BLaER1 (cell line): ENCODE measurements around the gene E2F7.

ENCODE experiments used
- H3K27ac ChIP-seq: shearing (Covaris generic); formaldehyde crosslinking; 2 replicates; pipeline ENCODE4 v1.8.1; 2022
- H3K27me3 ChIP-seq: shearing (Covaris generic); formaldehyde crosslinking; 2 replicates; pipeline ENCODE4 v1.8.1; 2022
- H3K36me3 ChIP-seq: shearing (Covaris generic); formaldehyde crosslinking; 2 replicates; pipeline ENCODE4 v1.8.1; 2022
- H3K4me1 ChIP-seq: shearing (Covaris generic); formaldehyde crosslinking; 2 replicates; pipeline ENCODE4 v1.8.1; 2022
- H3K4me2 ChIP-seq: shearing (Covaris generic); formaldehyde crosslinking; 2 replicates; pipeline ENCODE4 v1.8.1; 2022
- H3K4me3 ChIP-seq: shearing (Covaris generic); formaldehyde crosslinking; 2 replicates; pipeline ENCODE4 v1.8.1; 2022
- H3K9ac ChIP-seq: shearing (Covaris generic); formaldehyde crosslinking; 2 replicates; pipeline ENCODE4 v1.8.1; 2022
- H3K9me3 ChIP-seq: shearing (Covaris generic); formaldehyde crosslinking; 2 replicates; pipeline ENCODE4 v1.8.1; 2022
- H4K20me1 ChIP-seq: shearing (Covaris generic); formaldehyde crosslinking; 2 replicates; pipeline ENCODE4 v1.8.1; 2022
- Cebpa-rat ChIP-seq: shearing (Covaris generic); IDR thresholded peaks from 2 replicates; pipeline ENCODE4 v1.8.1; 2022

E2F7 gene

GRCh38 chr12:77070800-77071449, 5.6 kb upstream of the E2F7 start:
- Histone ChIP-seq H4K20me1 (no peaks in the 10 kb centered on the region), H3K27me3 (no peaks in the 10 kb centered on the region), H3K36me3 (no peaks in the 10 kb centered on the region), H3K4me3 (no peak overlapping the region), H3K27ac (no peak overlapping the region), H3K4me1 (peaks cover 5% of the 10 kb centered on the region; the same call in 1 of the 2 replicates), H3K9ac (no peak overlapping the region), H3K9me3 (peaks cover 8% of the 10 kb centered on the region), H3K4me2 (no peak overlapping the region)
- no peak for TF ChIP-seq Cebpa-rat

- H3K4me3 ChIP-seq, result no peak overlapping the region
- no peaks in the 10 kb centered on the region for H4K20me1 ChIP-seq
- H3K9me3 ChIP-seq, result peaks cover 8% of the 10 kb centered on the region
- TF ChIP-seq Cebpa-rat, result no peak
- H3K27ac ChIP-seq, result no peak overlapping the region
- no peak overlapping the region for H3K9ac ChIP-seq
- H3K4me2 ChIP-seq, result no peak overlapping the region
- peaks cover 5% of the 10 kb centered on the region; the same call in 1 of the 2 replicates for H3K4me1 ChIP-seq
- H3K36me3 ChIP-seq, result no peaks in the 10 kb centered on the region
- H3K27me3 ChIP-seq, result no peaks in the 10 kb centered on the region
These were observed 5.0 kb upstream of the E2F7 start for GRCh38 chr12:77070382-77070781.

- Histone ChIP-seq H3K4me2 (peak overlapping the region; percentile 90), H3K9ac (peak overlapping the region; percentile 89), H3K27ac (peak overlapping the region; percentile 83), H3K4me3 (peak overlapping the region; percentile 83), H3K27me3 (no peaks in the 10 kb centered on the region), H3K9me3 (no peaks in the 10 kb centered on the region), H4K20me1 (no peaks in the 10 kb centered on the region), H3K36me3 (peaks cover 10% of the 10 kb centered on the region; the same call in 1 of the 2 replicates), H3K4me1 (peaks cover 56% of the 10 kb centered on the region)
- TF ChIP-seq Cebpa-rat, result no peak
These were observed 441 bp downstream of the E2F7 start for GRCh38 chr12:77064896-77065360.

DNA sequence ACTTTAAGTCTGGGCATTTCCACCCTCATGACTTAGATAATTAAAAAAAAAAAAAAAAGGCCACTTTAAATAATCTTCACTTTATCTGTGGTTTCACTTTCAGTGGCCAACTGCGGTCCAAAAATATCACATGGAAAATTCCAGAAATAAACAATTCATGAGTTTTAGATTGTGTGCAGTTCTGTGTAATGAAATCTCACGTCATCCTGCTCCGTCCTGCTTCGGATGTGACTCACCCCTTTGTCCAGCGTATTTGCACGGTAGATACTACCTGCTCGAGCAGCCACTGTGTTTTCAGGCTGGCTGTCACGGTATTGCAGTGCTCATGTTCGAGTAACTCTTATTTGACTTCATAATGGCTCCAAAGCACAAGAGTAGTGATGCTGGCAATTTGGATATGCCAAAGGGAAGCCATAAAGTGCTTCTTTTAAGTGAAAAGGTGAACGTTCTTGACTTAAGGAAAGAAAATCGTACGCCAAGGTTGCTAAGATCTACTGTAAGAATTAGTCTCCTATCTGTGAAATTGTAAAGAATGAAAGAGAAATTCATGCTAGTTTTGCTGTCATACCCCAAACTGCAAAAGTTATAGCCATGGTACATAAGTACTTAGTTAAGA, 2.4 kb downstream of the E2F7 start:
- peaks cover 30% of the 10 kb centered on the region for H3K36me3 ChIP-seq
- no peaks in the 10 kb centered on the region for H3K27me3 ChIP-seq
- peak overlapping the region; percentile 37; the same call in 1 of the 2 replicates for H3K27ac ChIP-seq
- peaks cover 62% of the 10 kb centered on the region for H3K4me1 ChIP-seq
- H3K9ac ChIP-seq, result peak overlapping the region; percentile 58; the same call in 1 of the 2 replicates
- H3K4me3 ChIP-seq, result peak overlapping the region; percentile 51
- no peaks in the 10 kb centered on the region for H3K9me3 ChIP-seq
- no peak for TF ChIP-seq Cebpa-rat
- H4K20me1 ChIP-seq, result no peaks in the 10 kb centered on the region
- H3K4me2 ChIP-seq, result peak overlapping the region; percentile 90

DNA sequence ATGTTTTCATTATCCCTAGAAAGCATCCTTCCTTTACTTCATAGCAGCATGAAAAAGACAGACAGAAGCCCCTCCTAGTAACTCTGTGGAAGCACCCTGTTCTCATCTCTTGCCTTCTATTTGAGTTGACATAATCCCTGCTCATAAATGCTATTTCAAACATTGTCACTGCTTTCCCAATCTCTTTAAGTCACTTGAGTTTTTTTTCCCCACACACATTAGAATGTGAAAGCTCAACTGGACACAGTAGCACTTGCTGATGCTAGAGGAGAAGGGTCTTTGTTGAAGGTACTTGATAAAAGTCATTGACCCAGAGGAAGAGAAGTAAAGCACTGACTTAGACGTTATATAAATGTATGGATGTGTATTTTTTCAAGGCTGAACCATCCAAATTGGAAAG, 3.0 kb downstream of the E2F7 start:
- H3K4me1 ChIP-seq, result peaks cover 62% of the 10 kb centered on the region
- TF ChIP-seq Cebpa-rat, result no peak

DNA sequence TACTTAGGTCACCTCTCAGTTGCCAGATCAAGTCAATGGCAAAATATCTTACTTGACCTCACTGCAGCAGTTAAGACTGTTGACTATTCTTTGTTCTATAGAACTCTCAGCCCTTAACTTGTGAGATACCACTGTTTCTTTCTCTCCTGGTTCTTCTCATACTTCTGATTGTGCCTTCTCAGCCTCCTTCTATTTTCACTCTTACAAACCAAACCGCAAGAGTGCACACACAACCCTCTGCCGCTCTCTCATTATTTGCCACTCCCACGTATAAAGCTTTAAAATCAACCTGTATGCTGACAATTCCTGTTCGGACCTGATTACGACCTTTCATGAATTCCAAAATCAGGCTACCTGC, 4.5 kb downstream of the E2F7 start:
- Histone ChIP-seq H3K27me3 (no peaks in the 10 kb centered on the region), H3K4me1 (peaks cover 57% of the 10 kb centered on the region), H3K9ac (no peak overlapping the region), H3K9me3 (no peaks in the 10 kb centered on the region), H3K4me3 (no peak overlapping the region), H3K36me3 (peaks cover 48% of the 10 kb centered on the region), H3K27ac (no peak overlapping the region), H3K4me2 (peak overlapping the region; percentile 90), H4K20me1 (no peaks in the 10 kb centered on the region)
- TF ChIP-seq Cebpa-rat, result no peak

More for the DNA sequence above, 3.0 kb downstream of the E2F7 start:
- H3K27me3 ChIP-seq, result no peaks in the 10 kb centered on the region
- no peak overlapping the region for H3K9ac ChIP-seq
- no peaks in the 10 kb centered on the region for H3K9me3 ChIP-seq
- H3K36me3 ChIP-seq, result peaks cover 33% of the 10 kb centered on the region
- H4K20me1 ChIP-seq, result no peaks in the 10 kb centered on the region
- peak overlapping the region; percentile 90 for H3K4me2 ChIP-seq
- peak overlapping the region; percentile 51 for H3K4me3 ChIP-seq
- H3K27ac ChIP-seq, result no peak overlapping the region

DNA sequence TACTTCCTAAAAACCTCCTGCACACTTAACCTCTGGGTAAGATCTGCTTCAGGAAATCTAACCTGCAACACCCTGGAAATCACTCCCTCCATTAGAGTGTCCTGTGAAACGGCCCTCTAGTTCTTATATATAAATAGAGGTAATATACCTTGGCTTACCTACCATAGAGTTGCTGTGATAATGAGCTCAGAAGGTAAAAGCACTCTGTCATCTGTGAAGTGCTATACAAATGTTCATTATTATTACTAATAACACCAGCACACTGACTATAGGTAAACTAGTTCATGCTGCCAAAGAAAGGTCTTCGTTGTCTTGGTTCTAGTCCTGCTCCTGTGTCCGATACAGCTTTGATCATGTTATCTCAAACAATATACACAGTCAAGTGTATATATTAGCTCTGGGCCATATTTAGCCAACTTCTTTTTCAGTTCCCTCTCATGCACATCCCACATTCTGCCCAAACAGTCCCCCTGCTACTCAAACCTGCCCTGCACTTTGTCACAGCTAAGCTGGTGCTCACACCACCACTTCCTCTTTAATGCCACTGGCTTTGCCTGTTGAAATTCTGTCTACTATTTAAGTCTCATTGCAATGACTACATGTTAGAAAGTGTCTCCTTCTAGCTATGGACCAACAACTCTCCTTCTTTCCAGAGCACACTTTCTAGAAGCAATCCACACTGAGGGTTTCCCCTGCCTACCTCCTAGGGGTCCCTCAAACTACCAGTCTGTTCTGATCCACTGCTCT, 5.1 kb downstream of the E2F7 start:
- Histone ChIP-seq H3K27me3 (no peaks in the 10 kb centered on the region), H3K9me3 (no peaks in the 10 kb centered on the region), H3K4me1 (peaks cover 57% of the 10 kb centered on the region), H3K27ac (no peak overlapping the region), H3K9ac (no peak overlapping the region), H3K4me3 (no peak overlapping the region), H4K20me1 (no peaks in the 10 kb centered on the region), H3K4me2 (peak overlapping the region; percentile 90), H3K36me3 (peaks cover 52% of the 10 kb centered on the region)
- TF ChIP-seq Cebpa-rat, result no peak

GRCh38 chr12:77058740-77059139, 6.6 kb downstream of the E2F7 start:
- H3K36me3 ChIP-seq, result peaks cover 60% of the 10 kb centered on the region
- H3K27ac ChIP-seq, result no peak overlapping the region
- no peak for TF ChIP-seq Cebpa-rat
- no peaks in the 10 kb centered on the region for H3K9me3 ChIP-seq
- no peak overlapping the region for H3K4me3 ChIP-seq
- no peak overlapping the region for H3K9ac ChIP-seq
- H3K4me1 ChIP-seq, result peaks cover 44% of the 10 kb centered on the region
- no peak overlapping the region for H3K4me2 ChIP-seq
- no peaks in the 10 kb centered on the region for H4K20me1 ChIP-seq
- H3K27me3 ChIP-seq, result no peaks in the 10 kb centered on the region

GRCh38 chr12:77054851-77055250, 10.5 kb downstream of the E2F7 start:
- H3K4me1 ChIP-seq, result peaks cover 5% of the 10 kb centered on the region
- H3K27ac ChIP-seq, result no peak overlapping the region
- no peak overlapping the region for H3K4me2 ChIP-seq
- H4K20me1 ChIP-seq, result no peaks in the 10 kb centered on the region
- no peak overlapping the region for H3K4me3 ChIP-seq
- no peak overlapping the region for H3K9ac ChIP-seq
- no peaks in the 10 kb centered on the region for H3K27me3 ChIP-seq
- TF ChIP-seq Cebpa-rat, result no peak
- H3K36me3 ChIP-seq, result peaks cover 69% of the 10 kb centered on the region
- no peaks in the 10 kb centered on the region for H3K9me3 ChIP-seq

GRCh38 chr12:77053259-77053658, 12.1 kb downstream of the E2F7 start:
- no peak overlapping the region for H3K9ac ChIP-seq
- H4K20me1 ChIP-seq, result no peaks in the 10 kb centered on the region
- H3K4me3 ChIP-seq, result no peak overlapping the region
- no peak for TF ChIP-seq Cebpa-rat
- H3K36me3 ChIP-seq, result peaks cover 66% of the 10 kb centered on the region
- no peaks in the 10 kb centered on the region for H3K27me3 ChIP-seq
- H3K9me3 ChIP-seq, result no peaks in the 10 kb centered on the region
- no peaks in the 10 kb centered on the region for H3K4me1 ChIP-seq
- no peak overlapping the region for H3K4me2 ChIP-seq
- H3K27ac ChIP-seq, result no peak overlapping the region
